Left lung (tissue), 10 donors: Measurements from ENCODE around the gene CREBRF. TPM values are rescaled to one million over a fixed set of nuclear protein-coding genes. Genes with fewer than 3 reads are reported as not detected.
"Not testable (repeated sequence)": the region's sequence is repeated elsewhere in the genome, so short reads cannot be mapped to it uniquely, and the experiment has no call there.

Source experiments
- ATAC-seq: fragments of 200-7000 bp; cut with Tn5 transposase; one replicate; pipeline ENCODE4 v1.9.1; 2020; ENCODE audit warnings: moderate library complexity
- DNase-seq, 4 donors: peaks; one replicate each; pipeline ENCODE4 v3.0.0-alpha.2; 2013 to 2020
- H3K27ac ChIP-seq, 2 donors: fragments of 200-600 bp; sonication (generic) in 1 of 2; one replicate each; pipeline versions ENCODE4 v1.5.0 to v1.8.0; 2020 to 2021
- H3K27me3 ChIP-seq, 2 donors: fragments of 200-600 bp; sonication (generic) in 1 of 2; one replicate each; pipeline versions ENCODE4 v1.5.0 to v1.8.0; 2020 to 2021
- H3K36me3 ChIP-seq, 2 donors: fragments of 200-600 bp; sonication (generic) in 1 of 2; one replicate each; pipeline versions ENCODE4 v1.5.0 to v1.8.0; 2020 to 2021
- H3K4me1 ChIP-seq, 2 donors: fragments of 200-600 bp; one replicate each; pipeline ENCODE4 v1.8.0; 2021
- H3K4me3 ChIP-seq, 2 donors: fragments of 200-600 bp; sonication (generic) in 1 of 2; one replicate each; pipeline versions ENCODE4 v1.5.0 to v1.8.0; 2020 to 2021; ENCODE audit warnings: mild to moderate bottlenecking in 1 of 2
- H3K9me3 ChIP-seq, 2 donors: fragments of 200-600 bp; sonication (generic) in 1 of 2; one replicate each; pipeline versions ENCODE4 v1.5.0 to v1.8.0; 2020 to 2021
- intact Hi-C, 2 donors: fragments of 100-400 bp; cut with DNase I; formaldehyde crosslinking; loops; one replicate each; pipeline versions ENCODE4 v1.11.2 to v1.14.2; 2022
- polyA plus RNA-seq, 6 donors: library from polyadenylated mRNA; unstranded; fragments of 120-200 nt; gene quantifications; one replicate each; pipeline ENCODE4 v1.2.1, GENCODE V29; 2013; ENCODE audit not compliant: insufficient read length in 6 of 6
- total RNA-seq, 2 donors: library from RNA; stranded (reverse); fragmentation: NEBNext Ultra II Directional; extraction: Animal tissue kit (Norgen Biotek cat#: 25700); gene quantifications; one replicate each; pipeline ENCODE4 v1.2.1, GENCODE V29; 2021
- TF ChIP-seq, protein P1 (sequence below), 2 donors: fragments of 200-600 bp; sonication (generic) in 1 of 2; IDR thresholded peaks; one replicate each; pipeline versions ENCODE4 v1.5.0 to v1.8.0; 2021; ENCODE audit warnings: antibody characterized with exemption in 2 of 2
- donor health status: DM: no; HTN: yes; CAD: no.
- donor health status: DM: no; HTN: no; CAD: no.

CREBRF gene
- total and polyA plus RNA-seq, 8 donors, result 14.7 to 34.4 (median 20.3) TPM

- Histone ChIP-seq H3K27me3 (no peaks in the 10 kb centered on the region), H3K27ac (no peak overlapping the region), H3K9me3 (no peaks in the 10 kb centered on the region), H3K4me1 (peaks cover 10 to 39% of the 10 kb centered on the region in 2 donors), H3K4me3 (no peak overlapping the region), H3K36me3 (no peaks in the 10 kb centered on the region)
- DNase-seq, result no peak
- no peak for ATAC-seq
- TF ChIP-seq, protein P1, sequence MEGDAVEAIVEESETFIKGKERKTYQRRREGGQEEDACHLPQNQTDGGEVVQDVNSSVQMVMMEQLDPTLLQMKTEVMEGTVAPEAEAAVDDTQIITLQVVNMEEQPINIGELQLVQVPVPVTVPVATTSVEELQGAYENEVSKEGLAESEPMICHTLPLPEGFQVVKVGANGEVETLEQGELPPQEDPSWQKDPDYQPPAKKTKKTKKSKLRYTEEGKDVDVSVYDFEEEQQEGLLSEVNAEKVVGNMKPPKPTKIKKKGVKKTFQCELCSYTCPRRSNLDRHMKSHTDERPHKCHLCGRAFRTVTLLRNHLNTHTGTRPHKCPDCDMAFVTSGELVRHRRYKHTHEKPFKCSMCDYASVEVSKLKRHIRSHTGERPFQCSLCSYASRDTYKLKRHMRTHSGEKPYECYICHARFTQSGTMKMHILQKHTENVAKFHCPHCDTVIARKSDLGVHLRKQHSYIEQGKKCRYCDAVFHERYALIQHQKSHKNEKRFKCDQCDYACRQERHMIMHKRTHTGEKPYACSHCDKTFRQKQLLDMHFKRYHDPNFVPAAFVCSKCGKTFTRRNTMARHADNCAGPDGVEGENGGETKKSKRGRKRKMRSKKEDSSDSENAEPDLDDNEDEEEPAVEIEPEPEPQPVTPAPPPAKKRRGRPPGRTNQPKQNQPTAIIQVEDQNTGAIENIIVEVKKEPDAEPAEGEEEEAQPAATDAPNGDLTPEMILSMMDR (IDR thresholded peaks at IDR 0.05), result no peak
- intact Hi-C loops, result no loop called here
Observed at GRCh38 chr5:173062141-173062540, 6.0 kb downstream of the CREBRF start.

DNA sequence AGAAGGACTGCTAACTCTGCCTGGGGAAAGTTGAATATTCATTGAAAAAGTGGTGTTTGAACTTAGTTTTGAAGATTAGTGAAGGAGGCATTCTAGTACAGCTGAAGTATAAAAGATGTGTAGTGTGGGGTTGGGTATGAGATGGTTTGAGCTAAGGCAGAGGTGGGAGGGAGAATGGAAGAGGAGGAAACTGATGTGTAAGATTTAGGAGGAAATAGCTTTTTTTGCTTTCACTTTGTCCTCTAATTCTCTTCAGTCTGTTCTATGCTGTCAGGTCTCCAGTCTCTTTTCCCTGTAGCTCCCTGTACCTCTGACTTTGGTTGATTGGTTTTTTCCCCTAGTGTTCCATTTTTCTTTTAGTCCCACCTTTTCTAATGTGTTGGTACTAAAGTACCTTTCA lies 9.0 kb downstream of the CREBRF start:
- Histone ChIP-seq H3K27ac (peak overlapping the region in 1 of 2 donors; percentile 20), H3K9me3 (no peaks in the 10 kb centered on the region), H3K4me1 (peaks cover 0 to 27% of the 10 kb centered on the region in 2 donors), H3K36me3 (no peaks in the 10 kb centered on the region), H3K4me3 (no peak overlapping the region), H3K27me3 (no peaks in the 10 kb centered on the region)
- ATAC-seq (no peak), DNase-seq (no peak)
- TF ChIP-seq, protein P1 (IDR thresholded peaks at IDR 0.05), result no peak
- intact Hi-C loops, result no loop called here

- Histone ChIP-seq H3K4me1 (peaks cover 0 to 23% of the 10 kb centered on the region in 2 donors), H3K4me3 (no peak overlapping the region), H3K27me3 (no peaks in the 10 kb centered on the region), H3K27ac (peak overlapping the region in 1 of 2 donors; percentile 21), H3K9me3 (no peaks in the 10 kb centered on the region), H3K36me3 (no peaks in the 10 kb centered on the region)
- no peak for DNase-seq
- intact Hi-C loops, result no loop called here
- no peak for ATAC-seq
- TF ChIP-seq, protein P1 (IDR thresholded peaks at IDR 0.05), result no peak
Observed at GRCh38 chr5:173069671-173070070, 13.5 kb downstream of the CREBRF start.

DNA sequence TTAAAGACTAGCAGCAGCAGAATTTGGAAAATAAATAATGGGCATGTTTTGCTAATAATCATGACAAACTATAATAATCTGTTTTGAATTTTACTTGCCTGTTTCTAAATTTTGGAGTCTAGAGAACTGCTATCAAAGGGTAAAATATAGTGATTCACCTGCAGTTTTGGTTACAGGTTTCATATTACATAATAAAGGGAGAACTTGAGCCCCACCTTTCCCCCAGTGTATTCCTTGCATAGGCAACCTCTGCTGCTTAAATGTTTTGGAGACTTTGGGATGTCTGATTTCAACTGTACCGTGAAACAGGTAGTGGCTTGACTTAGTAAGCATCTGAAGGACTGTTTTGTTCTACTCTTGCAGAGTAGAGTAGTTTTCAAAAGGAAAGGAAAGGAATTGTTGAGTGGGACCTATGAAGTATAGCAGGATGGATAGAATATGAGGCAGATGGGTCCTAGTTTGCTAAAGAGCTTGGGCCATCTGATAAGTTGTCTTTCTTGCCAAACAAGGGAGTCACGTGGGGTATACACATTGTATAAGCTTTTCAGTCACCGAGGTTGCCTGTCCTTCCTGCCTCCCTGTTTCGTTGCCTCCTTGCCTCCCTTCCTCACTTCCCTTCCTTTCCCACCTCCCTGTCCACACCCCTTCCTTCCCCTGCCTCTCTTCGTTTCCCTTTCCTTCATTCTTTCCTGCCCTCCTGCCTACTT lies 19.1 kb downstream of the CREBRF start:
- Histone ChIP-seq H3K27ac (no peak overlapping the region), H3K4me1 (no peaks in the 10 kb centered on the region), H3K4me3 (no peak overlapping the region), H3K36me3 (no peaks in the 10 kb centered on the region), H3K27me3 (no peaks in the 10 kb centered on the region), H3K9me3 (no peaks in the 10 kb centered on the region)
- TF ChIP-seq, protein P1 (IDR thresholded peaks at IDR 0.05), result no peak
- ATAC-seq, result no peak
- no peak for DNase-seq
- intact Hi-C loops, result no loop called here

GRCh38 chr5:173075970-173076369 lies 19.8 kb downstream of the CREBRF start:
- TF ChIP-seq, protein P1 (IDR thresholded peaks at IDR 0.05), result no peak
- H3K4me3 ChIP-seq, result no peak overlapping the region
- no peak for DNase-seq
- no peak for ATAC-seq
- no peaks in the 10 kb centered on the region for H3K9me3 ChIP-seq
- no peaks in the 10 kb centered on the region for H3K27me3 ChIP-seq
- H3K27ac ChIP-seq, result no peak overlapping the region
- intact Hi-C loops, result no loop called here
- peaks cover 0 to 6% of the 10 kb centered on the region in 2 donors for H3K36me3 ChIP-seq
- no peaks in the 10 kb centered on the region for H3K4me1 ChIP-seq

DNA sequence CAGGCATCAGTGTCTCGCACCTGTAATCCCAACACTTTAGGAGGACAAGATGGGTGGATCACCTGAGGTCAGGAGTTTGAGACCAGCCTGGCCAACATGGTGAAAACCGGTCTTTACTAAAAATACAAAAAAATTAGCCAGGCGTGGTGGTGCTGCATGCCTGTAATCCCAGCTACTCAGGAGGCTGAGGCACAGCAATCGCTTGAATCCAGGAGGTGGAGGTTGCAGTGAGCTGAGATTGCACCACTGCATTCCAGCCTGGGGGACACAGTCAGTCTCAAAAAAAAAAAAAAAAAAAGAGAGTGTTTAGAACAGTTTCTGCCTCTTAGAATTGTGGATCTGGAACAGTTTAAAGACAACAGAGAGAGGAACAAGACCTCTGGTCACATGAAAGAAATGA lies 20.3 kb downstream of the CREBRF start:
- H3K9me3 ChIP-seq, intact Hi-C loops, H3K27me3 ChIP-seq, DNase-seq, H3K27ac ChIP-seq, H3K4me3 ChIP-seq, ATAC-seq, H3K4me1 ChIP-seq: not testable (repeated sequence)
- peaks cover 0 to 11% of the 10 kb centered on the region in 2 donors for H3K36me3 ChIP-seq
